GM12892 (cell line): Measurements from ENCODE around the gene GULP1.

Source experiments
- POLR2A ChIP-seq: IDR thresholded peaks from 2 replicates; pipeline ENCODE4 v1.6.1; 2011; ENCODE audit warnings: low read depth, low read length, control low read depth
- TAF1 ChIP-seq: IDR thresholded peaks from 2 replicates; pipeline ENCODE4 v1.6.1; 2011; ENCODE audit warnings: low read depth, mild to moderate bottlenecking, control low read depth, low read length, borderline replicate concordance

- no peak for TF ChIP-seq TAF1
- TF ChIP-seq POLR2A = no peak
Measured at GRCh38 chr2:188494906-188495305, 203.2 kb downstream of the GULP1 start.
